UCSD-AML1 (cell line): Measurements from ENCODE around the gene KRTAP9-8.
"Not testable (repeated sequence)": the region's sequence is repeated elsewhere in the genome, so short reads cannot be mapped to it uniquely, and the experiment has no call there.

Experiments used
- DNase-seq: peaks from one replicate; lab custom pipeline; 2025; ENCODE audit not compliant: unreplicated experiment; lab: John Stamatoyannopoulos, UW

Gene KRTAP9-8, protein sequence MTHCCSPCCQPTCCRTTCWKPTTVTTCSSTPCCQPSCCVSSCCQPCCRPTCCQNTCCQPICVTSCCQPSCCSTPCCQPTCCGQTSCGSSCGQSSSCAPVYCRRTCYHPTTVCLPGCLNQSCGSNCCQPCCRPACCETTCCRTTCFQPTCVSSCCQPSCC

DNA sequence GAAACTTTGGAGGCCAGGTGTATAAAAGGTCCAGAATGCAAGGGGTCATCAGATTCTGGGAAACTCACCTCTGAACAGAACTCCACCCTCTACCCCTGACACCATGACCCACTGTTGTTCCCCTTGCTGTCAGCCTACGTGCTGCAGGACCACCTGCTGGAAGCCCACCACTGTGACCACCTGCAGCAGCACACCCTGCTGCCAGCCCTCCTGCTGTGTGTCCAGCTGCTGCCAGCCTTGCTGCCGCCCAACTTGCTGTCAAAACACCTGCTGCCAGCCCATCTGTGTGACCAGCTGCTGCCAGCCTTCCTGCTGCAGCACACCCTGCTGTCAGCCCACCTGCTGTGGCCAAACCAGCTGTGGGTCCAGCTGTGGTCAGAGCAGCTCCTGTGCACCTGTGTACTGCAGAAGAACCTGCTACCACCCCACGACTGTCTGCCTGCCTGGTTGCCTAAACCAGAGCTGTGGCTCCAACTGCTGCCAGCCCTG is at the start of gene KRTAP9-8:
TSS of gene KRTAP9-8 (plus strand) at position 51 of the 489 bp plus-strand sequence. CDS start at position 104, 53 bp downstream.
- not testable (repeated sequence) for DNase-seq

GRCh38 chr17:41189837-41190318 is 47.9 kb upstream of the KRTAP9-8 start, which contains the start of gene KRTAP9-1:
Gene KRTAP9-1 (plus strand): TSS chr17:41189887. CDS start chr17:41189887, 0 bp downstream.
- DNase-seq: not testable (repeated sequence)

DNA sequence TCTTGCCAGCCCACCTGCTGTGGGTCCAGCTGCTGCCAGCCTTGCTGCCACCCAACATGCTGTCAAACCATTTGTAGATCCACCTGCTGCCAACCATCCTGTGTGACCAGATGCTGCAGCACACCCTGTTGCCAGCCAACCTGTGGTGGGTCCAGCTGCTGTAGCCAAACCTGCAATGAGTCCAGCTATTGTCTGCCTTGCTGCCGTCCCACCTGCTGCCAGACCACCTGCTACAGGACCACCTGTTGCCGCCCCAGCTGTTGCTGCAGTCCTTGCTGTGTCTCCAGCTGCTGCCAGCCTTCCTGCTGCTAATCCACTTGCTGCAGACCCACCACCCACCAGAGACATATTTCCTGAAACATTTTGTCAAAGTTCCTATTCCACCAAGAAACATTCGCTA is 47.5 kb upstream of the KRTAP9-8 start:
- DNase-seq: no peak

GRCh38 chr17:41196068-41196467 is 41.7 kb upstream of the KRTAP9-8 start:
- DNase-seq: no peak

GRCh38 chr17:41199421-41200078 is 38.2 kb upstream of the KRTAP9-8 start:
- DNase-seq: no peak

DNA sequence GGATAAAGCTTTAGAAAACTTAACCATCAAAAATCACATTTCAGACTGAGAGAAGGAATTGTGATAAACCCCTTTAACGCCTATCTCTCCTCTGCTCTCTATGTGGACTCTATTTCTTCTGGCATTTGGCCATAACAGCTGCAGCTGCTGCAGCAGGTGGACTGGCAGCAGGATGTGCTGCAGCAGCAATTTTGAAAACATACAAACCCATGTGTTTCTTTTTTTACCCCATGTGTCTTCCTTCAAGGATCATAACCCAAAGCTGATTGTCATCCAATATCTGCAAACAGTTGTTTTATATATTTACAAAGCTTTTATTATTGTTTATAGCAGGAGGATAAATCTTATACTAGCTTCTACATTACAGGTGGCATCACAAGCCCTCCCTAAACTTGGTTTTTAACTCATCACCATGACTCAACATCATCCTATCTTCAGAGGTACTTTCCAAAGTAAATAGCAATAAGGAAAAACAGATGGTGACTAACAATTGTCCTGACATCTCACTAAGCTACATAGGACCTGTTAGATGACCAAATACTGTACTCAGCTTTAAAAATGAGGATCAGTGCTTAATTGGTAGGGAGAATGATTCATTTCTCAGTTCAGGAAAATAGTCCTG is 25.8 kb upstream of the KRTAP9-8 start:
- no peak for DNase-seq

GRCh38 chr17:41212524-41213169 is 25.2 kb upstream of the KRTAP9-8 start:
- DNase-seq: no peak

DNA sequence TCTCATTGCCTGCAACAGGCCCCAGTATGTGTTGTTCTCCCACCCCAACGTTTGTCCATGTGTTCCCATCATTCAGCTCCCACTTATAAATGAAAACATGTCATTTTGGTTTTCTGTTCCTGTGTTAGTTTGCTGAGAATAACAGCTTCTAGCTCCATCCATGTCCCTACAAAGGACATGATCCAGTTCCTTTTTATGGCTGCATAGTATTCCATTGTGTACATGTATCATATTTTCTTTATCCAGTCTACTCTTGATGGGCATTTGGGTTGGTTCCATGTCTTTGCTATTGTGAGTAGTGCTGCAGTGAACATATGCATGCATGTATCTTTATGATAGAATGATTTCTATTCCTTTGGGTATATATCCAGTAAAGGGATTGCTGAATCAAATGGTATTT is 22.1 kb upstream of the KRTAP9-8 start:
- no peak for DNase-seq

DNA sequence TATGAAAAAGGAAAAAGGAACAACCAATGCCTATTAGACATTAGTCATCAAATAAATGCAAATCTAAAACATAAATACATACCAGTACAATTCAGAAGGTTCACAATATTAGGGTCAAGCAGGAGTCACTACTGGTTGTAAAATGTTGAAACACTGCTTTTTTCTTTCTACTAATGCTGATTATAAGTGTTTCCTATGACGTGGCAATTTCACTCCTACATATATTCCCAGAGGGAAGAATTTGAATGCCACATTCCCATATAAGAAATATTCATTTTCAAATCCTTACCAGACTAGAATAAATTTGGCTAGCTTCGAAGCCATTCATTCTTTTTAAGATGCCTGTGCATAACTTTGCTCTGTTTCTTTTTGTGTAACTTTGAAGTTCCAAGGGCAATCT is 14.0 kb upstream of the KRTAP9-8 start:
- no peak for DNase-seq

- no peak for DNase-seq
Observed at GRCh38 chr17:41226051-41226450, 11.7 kb upstream of the KRTAP9-8 start.

DNA sequence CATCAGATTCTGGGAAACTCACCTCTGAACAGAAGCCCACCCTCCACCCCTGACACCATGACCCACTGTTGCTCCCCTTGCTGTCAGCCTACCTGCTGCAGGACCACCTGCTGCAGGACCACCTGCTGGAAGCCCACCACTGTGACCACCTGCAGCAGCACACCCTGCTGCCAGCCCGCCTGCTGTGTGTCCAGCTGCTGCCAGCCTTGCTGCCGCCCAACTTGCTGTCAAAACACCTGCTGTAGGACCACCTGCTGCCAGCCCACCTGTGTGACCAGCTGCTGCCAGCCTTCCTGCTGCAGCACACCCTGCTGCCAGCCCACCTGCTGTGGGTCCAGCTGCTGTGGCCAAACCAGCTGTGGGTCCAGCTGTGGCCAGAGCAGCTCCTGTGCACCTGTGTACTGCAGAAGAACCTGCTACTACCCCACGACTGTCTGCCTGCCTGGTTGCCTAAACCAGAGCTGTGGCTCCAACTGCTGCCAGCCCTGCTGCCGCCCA is 11.2 kb upstream of the KRTAP9-8 start, which contains the start of gene KRTAP9-2:
TSS of gene KRTAP9-2 (plus strand) at position 51 of the 498 bp plus-strand sequence. CDS start at position 58, 7 bp downstream.
- DNase-seq: not testable (repeated sequence)

DNA sequence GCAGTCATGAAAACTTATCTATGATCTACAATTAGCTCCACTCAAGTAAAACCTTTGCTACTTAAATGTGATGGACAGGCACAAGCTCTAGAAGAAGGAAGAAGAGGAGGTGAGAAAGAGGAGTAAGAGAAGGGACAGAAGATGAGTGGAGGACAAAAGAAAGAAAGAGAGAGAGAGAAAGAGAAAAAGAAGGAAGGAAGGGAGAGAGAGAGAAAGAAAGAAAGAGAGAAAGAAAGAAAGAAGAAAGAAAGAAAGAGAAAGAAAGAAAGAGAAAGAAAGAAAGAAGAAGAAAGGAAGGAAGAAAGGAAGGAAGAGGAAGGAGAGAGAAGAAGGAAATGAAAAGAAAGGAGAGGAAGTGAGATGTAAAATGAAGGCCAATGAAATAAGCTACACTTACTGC is 7.7 kb upstream of the KRTAP9-8 start:
- DNase-seq: no peak

- no peak for DNase-seq
Observed at GRCh38 chr17:41231731-41232130, 6.1 kb upstream of the KRTAP9-8 start.

GRCh38 chr17:41232399-41233105 is 5.2 kb upstream of the KRTAP9-8 start, which contains the start of gene KRTAP9-3:
Gene KRTAP9-3 (plus strand): TSS chr17:41232449. CDS start chr17:41232502, 53 bp downstream.
- not testable (repeated sequence) for DNase-seq

DNA sequence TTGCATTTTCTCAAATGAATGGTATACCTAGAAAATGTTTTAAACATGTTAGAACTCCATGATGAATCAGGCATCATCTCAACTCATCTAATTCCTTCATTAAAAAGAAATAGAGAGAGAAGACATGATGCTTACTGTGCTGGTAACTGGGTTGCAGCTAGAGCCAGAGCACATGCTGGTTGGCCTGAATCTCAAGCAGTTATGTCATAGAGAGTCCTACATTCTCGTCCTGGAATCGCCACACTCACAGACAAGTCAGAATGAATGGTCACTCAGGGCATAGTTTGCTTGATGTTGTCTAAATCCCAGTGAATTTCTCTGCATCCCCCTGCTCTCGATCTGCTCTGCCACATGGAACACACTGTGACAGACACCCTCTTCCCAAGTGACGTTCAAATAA is 683 bp upstream of the KRTAP9-8 start:
- not testable (repeated sequence) for DNase-seq

DNA sequence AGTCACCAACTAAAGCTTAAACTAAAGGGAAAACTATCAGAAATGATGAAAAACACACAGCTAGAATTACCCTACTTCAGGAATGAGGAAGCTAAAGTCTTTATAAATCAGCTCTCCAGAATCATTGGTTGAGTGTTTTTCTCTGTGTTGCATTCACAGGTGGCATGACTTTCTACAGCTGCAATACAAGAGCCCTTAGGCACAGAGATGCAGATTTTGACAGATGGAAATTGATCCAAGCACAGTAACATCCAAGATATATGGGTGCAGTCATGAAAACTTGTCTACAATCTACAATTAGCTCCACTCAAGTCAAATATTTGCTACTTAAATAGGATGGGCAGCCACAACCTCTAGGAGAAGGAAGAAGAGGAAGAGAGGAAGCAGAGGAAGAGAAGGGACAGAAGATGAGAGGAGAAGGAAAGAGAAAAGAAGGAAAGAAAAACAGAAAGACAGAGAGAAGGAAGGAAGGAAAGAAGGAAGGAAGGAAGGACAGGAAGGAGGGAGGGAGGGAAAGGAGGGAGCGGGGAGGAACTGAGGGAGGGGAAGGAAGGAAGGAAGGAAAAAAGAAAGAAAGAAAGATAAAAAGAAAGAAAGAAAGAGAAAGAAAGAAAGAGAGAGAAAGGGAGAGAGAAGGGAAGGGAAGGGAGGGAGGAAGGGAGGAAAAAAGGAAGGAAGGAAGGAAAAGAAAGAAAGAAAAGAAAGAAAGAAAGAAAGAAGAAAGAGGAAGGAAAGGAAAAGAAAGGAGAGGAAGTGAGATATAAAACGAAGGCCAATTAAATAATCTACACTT is 9.4 kb downstream of the KRTAP9-8 start:
- DNase-seq: not testable (repeated sequence)

- not testable (repeated sequence) for DNase-seq
Observed at GRCh38 chr17:41249637-41250240, 11.9 kb downstream of the KRTAP9-8 start, which contains the start of gene KRTAP9-4. Gene KRTAP9-4 (plus strand): TSS chr17:41249687. CDS start chr17:41249721, 34 bp downstream.

- no peak for DNase-seq
Observed at GRCh38 chr17:41251261-41251660, 13.5 kb downstream of the KRTAP9-8 start.

- no peak for DNase-seq
Observed at GRCh38 chr17:41254861-41255260, 17.1 kb downstream of the KRTAP9-8 start.
